Limb (tissue), 2 donors: Measurements from ENCODE around the gene RPL38.
A peak's percentile ranks its signal among the peaks of the same experiment; 100 is the strongest.

Experiments used
- DNase-seq, 2 donors: peaks; one replicate each; pipeline ENCODE4 v3.0.0-alpha.2; 2016; ENCODE audit errors: extremely low spot score in 2 of 2

Gene RPL38

DNA sequence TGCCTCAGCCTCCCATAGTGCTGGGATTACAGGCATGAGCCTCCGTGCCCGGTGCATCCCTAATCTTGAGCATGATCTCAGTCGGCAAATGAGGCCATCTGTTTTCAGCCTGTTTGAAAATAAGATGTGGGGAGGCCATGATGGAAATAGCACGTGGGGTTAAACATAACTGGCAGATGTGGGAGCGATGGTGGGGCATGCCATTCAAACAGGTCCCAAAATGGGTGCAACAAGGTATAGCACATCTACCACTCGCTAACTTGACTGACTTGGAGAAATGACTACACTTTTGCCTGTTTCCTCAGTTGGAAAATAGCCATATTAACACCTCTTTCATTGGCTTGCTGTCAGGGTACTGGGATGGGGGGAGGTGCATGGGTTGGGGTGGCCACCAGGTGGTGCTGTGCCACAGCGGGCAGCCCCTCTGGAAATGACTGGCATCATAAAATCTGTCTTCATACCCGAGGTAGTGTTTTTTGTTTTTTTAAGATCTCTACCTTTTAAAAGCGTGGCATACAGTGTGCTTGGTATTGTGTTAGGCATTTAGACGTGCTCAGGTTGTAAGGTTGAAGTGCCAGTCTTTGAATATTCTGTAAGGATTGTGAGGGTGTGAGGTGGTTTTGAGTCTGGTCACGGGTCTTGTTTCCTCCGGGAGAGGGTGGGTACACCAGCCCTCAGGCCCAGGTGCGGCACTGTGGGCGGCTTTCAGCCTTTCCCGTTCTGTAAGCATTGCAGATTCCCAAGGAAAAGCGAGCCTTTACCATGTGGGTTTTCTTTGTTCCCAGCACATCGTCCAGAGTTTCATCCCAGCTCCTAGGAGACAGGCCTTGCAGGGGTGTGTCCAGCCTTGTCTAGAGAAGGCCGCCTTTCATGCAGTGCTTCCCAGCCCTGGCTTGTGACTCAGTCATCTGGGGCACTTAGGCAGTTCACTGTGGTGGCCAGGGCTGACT is 7.0 kb downstream of the RPL38 start:
- DNase-seq, result peak; percentile 67 to 85

DNA sequence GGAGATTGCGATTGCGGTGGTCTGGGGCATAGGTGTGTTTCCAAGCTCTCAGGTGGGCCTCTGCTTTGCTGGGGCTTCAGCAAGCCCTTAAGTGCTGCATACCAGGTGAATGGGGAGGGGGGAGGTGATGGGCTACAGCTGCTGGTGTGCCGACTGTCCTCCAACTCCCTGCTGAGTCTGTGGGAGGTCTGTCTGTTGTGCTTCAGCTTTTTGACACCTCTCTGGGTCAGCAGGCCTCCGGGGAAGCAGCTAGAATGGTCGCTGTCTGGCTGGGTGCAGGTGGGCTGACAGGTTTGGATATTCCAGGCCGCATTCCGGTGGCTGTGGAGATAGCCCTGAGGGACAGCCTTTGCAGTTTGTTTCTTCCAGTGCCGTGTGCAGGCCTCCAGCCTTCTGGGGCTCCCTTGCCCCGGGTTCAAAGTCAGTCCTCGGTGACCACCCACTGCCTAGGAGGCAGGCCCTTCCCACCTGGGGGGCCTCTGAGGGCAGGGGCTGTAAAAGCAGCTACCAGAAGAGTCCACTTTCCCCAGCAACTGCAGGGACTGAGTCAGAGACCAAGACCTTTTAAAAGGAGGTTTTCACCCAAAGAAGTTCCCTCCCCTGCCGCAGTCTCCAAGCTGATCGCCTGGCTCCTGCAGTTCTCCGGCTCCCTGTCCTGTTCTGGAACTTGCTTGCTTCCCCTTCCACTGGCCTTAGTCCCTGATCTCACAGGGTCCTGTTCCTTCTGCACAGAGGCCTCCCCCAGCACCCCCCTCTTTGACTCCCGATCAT is 7.8 kb downstream of the RPL38 start:
- DNase-seq, result no peak

DNA sequence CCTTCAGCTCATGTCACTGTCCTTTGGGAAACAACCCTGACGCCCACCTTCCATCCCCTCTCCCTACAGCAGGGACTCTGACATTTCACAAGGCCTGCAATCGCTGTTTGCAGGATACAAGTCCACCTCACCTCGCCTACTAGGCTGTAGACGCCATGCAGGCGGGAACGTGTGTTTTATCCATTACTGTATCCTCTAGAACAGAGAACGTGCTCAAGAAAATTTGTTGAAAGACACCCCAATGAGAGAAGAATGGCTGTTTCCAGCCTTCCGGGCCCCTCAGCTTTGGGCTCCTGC is 8.4 kb downstream of the RPL38 start:
- no peak for DNase-seq

DNA sequence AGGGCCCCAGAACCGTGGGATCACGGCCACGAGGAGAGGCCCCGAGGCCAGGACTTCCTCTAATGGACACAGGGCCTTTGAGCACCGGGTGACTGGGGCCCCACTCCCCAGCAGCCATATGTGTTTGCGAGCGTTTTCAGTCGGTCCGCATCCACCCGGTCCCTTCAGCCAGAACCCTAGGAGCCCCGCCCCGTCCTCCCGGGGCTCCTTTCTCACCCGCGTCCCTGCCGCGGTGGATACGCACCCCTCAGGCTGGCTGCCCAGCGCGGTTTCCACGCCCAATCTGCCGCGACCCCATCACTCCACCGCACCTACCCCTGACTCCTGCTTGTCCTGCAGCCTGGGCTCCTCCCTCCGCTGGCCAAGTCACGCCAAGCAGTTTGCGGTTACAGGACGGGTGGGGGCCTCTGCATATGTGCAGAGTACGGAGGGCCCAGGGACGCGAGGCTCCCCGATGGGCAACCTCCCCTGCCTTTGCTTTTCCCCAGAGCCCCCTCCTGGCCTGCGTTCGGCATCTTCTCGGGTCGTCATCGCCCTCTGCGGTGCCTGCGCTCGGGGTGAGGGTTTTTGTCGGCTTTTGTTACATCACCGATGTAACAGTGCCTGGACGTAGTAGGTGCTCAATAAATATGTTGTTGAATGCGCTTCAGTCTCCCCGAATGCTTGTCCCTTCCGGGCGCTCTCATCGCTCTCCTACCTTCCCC is 8.9 kb downstream of the RPL38 start:
- DNase-seq, result peak in 1 of 2 donors; percentile 53

DNA sequence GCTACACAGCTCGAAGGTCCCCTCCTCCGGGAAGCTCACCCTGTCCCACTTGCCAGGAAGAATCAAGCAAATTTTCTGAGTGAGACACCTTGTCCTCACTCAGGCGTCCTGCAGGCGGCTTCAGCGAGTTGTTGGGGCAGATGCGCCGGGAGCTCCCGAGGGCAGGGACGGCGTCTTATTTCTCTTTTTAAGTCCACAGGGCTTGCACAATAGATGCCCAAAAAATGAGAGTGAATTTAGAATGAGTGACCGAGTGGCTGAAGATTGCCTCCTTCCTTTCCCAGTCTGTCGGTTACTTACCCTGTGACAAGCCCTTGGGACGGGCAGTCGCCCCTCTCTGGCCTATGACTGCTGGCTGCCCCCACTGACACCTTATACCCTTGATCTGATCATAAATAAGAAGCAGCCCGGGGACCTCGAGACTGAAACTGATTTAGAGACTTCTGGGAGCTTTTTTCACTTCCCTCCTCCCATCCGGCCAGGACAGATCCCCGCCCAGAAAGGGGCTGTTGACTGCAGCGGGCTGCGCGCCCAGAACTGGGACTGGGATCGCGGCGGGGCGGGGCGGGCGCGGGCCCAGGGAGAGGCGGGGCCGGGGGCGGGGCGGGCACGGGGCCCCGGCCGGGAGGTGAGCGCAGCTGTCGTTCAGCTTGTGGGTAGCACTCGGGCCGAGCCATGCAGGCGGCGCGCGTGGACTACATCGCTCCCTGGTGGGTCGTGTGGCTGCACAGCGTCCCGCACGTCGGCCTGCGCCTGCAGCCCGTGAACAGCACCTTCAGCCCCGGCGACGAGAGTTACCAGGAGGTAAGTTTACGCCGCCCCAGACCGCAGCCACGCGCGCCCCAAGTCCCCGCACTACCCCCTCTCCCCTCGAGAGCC is 9.7 kb downstream of the RPL38 start, which contains the start of gene TTYH2:
TSS of gene TTYH2 (plus strand) at position 659 of the 879 bp plus-strand sequence. CDS start at position 676, 17 bp downstream.
- peak; percentile 92 to 93 for DNase-seq

DNA sequence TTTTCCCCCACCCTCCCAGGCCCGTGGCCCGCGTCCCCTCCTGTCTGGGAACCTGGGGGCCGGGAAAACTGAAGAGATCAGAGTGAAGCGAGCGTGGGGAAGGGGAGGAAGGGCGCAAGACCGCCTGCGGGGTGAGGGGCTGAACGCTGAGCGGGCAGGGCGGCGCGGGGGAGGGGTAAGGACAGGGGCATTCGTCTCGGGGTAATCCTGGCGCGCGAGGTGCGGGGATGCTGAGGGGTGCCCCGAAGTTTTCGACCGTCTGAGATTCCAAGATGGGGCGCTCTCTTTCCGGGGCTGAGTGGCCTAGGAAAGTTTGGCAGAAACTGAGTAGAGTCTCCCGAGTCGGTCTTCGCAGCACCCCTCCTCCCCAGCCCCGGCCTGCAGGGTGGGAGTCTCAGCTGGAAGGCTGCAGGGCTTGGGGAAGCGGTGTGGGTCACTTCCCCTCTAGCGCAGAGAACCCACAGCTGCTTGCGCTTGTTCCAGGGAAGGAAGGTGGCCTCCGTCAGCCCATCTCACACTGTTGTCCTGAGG is 10.4 kb downstream of the RPL38 start:
- peak in 1 of 2 donors; percentile 53 for DNase-seq

DNA sequence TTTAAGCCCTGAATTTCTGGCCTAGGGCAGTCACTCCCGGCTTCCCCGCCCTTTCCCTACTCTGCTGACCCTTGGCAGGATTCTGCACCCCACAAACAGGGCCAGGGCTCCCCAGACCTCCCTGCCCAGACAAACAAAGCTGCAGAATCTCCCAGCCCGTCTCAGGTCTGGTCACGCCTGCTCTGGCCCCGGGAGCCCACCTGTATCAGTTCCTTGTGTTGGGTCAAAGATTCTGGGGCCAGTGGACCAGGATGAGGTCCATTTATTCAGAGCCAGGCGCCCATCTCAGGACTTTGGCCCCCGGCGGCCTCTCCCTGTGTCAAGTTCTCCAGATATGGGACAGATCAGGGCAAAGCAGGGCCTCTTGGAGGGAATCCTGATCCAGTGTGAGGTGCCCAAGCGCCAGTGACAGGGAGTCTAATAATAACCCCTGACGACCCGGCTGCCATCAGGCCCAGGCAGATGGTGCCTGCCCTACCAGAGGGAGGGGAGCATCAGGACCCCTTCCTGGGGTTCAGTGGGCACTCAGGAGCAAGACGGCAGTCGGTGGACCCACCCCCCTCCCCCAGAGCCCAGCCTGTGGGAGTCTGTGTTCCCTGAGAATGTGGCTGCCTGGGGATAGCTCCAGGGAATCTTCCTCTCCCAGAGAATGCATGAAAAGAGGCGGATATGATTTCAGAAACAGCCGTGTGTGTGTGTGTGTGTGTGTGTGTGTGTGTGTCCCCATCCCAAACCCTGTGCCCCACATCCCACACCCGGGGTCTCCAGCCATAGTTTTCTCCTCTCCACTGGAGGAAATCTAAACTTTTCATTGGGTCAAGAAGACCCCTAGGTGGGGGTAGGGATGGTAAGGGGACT is 11.2 kb downstream of the RPL38 start:
- no peak for DNase-seq

DNA sequence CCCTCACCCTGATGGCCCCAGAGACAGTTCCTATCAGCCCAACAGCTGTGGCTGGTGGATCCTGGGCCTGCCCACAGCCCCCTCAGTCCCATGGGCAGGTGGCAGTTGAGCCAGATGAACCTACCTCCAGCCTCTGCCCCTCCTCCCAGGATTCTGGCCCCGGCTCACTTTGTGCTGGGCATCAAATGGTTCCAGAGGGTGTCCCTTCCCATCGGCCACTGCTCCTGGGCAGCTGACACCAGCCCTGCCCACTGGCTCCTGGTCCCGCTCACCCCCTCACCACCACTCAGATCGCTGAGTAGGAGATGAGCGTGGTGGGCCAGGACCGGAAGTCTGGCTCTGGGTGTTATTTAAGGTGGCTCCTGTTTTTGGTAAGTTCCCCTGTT is 11.9 kb downstream of the RPL38 start:
- no peak for DNase-seq

DNA sequence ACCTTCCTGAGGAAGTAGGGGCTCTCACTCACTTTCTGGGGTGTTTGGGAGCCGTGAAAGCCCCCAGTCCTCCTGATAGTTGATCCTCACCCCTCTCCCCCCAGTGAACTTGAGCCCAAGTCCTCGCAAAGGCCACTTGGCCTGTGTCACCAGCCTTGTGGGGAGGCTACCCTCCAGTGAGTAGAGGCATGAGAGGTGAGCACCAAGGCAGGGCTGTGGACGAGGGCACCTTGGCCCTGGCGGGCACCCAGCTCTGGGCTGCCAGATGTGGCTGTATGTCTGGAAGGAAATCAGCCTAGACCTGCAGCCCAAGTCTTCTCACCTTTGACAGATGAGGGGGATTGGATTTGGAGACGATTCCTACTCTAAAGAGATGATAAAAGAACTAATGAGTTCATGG is 13.0 kb downstream of the RPL38 start:
- DNase-seq, result no peak

DNA sequence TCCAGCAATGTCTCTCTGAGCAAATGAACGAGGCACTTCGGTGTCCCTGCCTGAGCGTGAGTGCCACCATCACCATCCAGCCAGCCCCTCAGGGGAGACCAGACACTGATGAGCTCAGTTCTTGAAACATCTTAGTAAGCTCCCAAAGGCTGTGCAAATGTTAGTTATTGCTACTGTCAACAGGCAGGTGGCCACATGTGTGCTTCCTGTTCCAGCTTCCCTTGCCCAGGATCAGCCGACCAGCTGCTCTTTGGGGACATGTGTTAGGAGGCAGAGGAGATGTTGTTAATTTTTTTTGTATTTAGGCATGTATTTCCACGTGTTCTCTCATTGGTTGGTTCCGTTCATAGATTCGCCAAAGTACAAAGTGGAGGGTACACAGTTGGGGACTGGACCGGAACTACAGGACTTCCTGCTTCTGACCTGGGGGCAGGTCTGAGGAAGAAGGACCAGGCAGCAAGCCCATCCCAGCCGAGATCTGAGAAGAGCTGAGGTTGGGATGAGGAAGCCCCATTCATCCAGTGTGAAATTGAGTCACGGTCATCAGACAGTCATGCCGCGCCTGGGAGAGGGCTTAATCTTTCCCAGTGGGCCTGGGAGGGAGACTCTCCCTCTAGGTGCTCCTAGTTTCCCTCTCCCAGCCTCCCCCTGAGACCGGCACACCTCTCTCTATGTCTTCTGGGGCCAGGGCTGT is 13.7 kb downstream of the RPL38 start:
- DNase-seq, result no peak

DNA sequence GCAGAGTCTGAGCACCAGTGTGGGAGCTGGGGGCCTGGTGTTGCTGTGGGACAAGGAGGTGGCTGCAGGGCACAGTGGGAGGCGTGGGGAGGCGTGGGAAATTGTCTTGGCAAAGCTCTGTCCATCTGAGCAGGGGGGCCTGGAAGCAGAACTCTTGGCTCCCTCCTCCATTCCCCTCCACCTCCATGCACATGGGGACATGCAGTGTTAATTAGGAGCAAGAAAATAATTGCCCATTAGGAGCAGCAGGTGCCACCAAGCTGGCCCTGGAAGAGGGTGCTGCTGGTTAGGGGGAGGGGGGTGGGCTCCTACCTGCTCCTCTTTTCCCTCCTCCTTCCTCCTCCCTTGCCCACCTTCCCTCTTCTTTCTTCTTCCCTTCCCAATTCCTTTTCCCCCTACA is 14.4 kb downstream of the RPL38 start:
- DNase-seq, result no peak

DNA sequence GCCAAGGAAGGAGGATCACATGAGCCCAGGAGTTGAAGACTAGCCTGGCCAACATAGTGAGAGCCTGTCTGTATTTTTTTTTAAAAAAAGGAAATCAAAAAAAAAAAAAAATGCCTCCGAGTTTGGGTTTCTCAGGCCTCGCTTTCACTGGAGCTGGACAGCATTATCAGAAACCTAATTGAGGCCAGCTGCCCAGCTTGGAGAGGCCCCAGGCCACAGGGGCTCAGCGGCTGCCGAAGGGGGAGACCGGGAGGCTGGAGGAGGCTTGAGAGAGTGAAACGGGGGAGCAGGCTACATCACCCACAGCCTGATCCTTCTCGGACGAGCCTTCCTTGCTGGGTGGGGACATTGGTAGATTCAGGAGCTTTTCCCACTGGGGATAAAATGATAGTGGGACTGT is 15.0 kb downstream of the RPL38 start:
- no peak for DNase-seq

DNA sequence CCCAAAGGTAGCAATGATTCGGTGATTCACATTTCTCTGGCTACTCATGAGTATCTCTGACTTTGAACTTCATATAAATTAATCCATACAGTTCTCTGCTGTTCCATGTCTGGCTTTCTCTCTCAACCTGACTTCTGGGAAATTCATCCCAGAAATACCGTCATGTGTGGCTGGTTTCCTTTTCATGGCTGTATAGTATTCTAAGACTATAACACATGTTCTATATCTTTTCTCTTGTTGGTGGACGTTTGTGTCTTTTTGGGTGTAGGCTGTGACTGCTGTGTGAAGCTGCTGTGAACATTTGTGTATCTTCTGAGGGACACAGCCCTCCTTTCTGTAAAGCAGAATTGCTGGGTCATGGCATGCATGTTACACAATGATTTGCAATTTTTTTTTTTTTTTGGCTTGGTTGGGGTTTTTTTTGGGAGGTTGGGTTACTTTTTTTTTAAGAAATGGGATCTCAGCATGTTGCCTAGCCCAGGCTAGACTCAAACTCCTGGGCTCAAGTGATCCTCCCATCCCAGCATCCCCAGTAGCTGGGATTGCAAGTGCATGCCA is 16.2 kb downstream of the RPL38 start:
- no peak for DNase-seq

DNA sequence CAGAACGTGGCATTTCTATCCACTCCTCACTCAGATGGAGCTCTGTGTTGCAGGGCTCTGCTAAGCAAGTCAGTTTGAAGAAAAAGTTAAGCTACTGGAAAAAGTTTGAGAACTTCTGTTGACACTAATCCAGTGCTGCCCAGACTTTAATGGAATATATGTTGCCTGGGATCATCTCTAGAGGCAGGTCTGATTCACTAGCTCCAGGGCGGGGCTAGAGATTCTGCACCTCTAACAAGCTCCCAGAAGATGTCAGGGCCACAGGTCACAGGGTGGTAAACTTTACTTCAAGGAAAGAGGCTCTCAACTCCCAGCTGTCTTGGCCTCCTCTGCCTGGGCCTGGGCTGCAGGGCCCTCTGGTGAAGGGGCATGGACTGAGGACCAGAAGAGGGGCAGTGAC is 16.7 kb downstream of the RPL38 start:
- no peak for DNase-seq

DNA sequence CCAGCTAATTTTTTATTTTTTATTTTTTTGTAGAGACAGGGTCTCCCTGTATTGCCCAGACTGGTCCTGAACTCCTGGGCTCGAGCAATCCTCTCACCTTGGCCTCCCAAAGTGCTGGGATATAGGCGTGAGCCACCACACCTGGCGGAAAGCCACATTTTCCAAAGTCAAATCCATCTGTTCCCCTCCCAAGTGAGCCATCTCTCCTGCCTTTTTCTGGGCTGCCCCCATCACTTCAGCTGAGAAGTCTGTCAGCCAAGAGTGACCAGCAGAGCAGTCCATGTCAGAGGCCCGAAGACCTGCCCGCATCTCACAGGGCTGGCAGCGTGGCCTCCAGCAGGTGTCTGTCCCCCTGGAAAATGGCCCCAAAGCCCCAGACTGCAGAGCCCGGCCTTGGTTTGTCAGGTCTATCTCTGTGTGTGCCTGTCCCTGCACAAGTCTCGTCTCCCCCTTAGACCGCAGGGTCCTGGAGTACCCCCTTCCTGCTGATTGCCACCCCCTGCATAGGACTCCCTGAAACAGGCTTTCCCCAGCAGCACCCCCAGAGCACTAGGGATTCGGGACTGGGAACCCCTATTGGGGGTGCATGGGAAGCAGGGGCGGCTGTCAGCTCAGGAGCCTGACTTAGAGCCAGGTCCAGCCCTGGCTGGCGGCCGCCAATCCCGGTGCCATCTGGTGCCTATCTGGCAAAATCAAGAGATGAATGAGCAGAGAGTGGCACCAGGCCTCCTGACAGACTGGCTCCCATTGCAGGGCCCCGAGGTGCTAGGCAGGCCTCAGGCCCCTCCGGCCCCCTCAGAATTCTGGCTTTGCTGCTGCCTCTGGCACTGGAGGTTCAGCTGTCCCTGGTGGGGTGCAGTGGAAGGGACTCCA is 17.7 kb downstream of the RPL38 start:
- no peak for DNase-seq

DNA sequence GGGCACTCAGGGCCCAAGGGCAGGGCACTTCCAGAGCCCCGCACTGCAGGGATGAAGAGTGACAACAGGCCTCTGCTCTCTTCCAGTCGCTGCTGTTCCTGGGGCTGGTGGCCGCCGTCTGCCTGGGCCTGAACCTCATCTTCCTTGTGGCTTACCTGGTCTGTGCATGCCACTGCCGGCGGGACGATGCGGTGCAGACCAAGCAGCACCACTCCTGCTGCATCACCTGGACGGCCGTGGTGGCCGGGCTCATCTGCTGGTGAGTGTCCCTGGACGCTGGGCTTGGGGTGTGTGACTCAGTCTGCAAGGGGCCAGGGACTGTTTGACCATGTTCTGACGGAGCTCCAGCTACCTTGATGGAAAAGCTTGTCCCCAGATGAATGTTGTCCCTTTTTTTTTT is 18.9 kb downstream of the RPL38 start:
- DNase-seq, result no peak

DNA sequence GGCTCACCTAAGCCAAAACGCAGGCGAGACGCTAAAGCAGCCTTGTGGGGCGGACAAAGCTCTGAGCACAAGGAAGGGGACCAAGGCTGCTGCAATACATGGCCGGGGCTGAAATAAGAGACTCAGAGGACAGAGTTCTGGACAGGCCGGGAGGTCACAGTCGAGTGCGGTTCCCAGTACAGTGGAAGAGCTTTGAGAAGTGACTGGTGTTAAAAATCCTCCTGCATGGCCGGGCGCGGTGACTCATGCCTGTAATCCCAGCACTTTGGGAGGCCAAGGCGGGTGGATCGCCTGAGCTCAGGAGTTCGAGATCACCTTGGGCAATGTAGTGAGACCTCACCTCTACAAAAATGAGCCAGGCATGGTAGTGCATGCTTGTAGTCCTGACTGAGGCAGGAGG is 20.4 kb downstream of the RPL38 start:
- DNase-seq, result no peak
